Inferior parietal cortex (tissue), 1 donor: ENCODE measurements around the gene MED8.
A peak's percentile ranks its signal among the peaks of the same experiment; 100 is the strongest.

Source experiments
- DNase-seq: peaks from one replicate; pipeline ENCODE4 v3.0.0-alpha.2; 2016; ENCODE audit errors: extremely low spot score

Gene MED8

DNA sequence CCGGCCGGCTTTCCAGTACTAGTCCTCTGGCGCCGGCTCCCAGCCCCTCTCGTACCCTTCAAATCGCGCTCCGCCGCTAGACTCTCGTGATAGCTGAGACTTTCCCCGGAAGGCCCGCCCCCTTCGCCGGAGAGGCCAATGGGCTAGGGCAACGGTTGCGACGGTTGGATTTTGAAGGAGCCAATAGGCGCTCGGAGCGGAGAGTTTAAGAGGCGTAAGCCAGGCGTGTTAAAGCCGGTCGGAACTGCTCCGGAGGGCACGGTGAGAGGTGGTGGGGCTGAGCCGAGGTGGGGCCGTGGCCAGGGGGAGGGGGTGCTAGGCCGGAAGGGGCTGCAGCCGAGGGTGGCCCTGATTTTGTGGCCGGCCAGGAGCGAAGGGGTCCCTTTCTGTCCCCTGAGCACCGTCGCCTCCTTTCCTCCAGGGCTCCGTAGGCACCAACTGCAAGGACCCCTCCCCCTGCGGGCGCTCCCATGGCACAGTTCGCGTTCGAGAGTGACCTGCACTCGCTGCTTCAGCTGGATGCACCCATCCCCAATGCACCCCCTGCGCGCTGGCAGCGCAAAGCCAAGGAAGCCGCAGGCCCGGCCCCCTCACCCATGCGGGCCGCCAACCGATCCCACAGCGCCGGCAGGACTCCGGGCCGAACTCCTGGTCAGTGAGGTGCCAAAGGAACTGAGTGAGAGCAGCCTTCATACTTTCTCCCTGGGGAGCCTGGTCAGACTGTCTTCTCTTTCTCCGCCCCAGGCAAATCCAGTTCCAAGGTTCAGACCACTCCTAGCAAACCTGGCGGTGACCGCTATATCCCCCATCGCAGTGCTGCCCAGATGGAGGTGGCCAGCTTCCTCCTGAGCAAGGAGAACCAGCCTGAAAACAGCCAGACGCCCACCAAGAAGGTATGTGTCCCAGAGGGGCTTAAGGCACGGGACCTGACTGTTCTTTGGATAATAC lies 30.6 kb downstream of the MED8 start, which contains the start of gene CDC20:
Gene CDC20, plus strand, starts transcription at position 236 of the 948 bp plus-strand sequence. Its CDS starts 235 bp downstream, at position 471.
- peak; percentile 98 for DNase-seq

DNA sequence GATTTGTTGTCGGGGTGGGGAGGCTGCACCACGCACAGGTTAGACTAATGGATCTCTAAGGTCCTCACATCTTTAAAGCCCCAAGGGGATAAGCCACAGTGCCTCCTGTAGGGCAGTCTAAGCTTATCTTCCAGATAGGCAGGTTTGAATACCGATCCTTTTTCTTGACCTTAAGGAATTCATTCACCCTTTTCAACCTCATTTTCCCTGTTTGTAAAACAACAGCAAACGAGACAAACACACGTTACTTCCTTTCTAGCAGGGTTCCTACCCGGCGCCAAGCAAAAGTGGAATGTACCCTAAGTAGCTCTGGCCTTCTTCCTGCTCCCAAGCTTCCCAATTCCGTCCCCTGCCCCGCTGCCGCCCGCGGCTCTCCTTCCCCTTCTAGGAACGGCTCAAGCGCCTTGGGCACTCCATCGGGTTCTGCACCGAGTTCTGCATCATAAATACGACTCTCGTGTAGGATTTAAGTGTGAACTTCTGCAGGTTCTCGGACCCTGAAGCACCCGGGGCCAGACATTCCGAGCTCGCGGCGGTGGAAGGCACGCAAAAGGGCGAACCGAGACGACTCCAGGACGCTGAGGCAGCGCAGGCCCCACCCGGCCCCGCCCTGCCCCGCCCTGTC lies 31.4 kb downstream of the MED8 start:
- peak; percentile 57 for DNase-seq

DNA sequence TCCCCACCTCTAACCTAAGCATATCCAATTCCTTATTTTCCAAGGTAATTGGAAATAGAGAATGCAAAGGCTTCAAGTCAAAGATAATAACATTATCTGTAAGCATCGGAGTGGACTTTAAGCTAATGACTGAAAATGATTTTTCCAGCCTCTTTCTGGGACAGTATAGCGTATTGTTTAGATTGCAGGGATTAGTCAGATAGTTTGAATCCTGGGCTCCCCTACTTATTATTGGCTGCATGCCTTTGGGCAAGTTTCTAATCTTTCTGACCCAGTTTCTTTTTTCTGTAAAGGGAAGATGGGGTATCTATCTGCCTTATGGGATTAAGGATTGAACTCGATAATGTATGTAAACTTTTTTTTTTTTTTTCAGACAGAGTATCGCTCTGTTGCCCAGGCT lies 32.3 kb downstream of the MED8 start:
- no peak for DNase-seq

DNA sequence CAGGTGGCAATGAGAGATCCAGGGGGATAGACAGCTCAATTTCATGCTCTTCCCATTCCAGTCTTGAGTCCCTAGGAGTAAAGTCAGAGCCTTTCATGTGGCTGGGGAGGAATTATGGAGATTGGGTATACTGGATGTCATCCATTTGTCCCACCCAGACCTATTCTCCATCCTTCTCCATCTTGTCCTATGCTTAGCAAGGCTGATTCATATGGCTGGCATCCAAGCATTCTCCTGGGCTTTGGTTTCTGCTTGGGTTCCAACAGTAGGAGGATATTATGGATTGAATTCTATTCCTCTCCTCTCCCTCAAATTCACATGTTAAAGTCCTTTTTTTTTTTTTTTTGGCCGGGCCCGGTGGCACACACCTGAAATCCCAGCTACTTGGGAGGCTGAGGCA lies 34.7 kb downstream of the MED8 start:
- DNase-seq, result no peak

DNA sequence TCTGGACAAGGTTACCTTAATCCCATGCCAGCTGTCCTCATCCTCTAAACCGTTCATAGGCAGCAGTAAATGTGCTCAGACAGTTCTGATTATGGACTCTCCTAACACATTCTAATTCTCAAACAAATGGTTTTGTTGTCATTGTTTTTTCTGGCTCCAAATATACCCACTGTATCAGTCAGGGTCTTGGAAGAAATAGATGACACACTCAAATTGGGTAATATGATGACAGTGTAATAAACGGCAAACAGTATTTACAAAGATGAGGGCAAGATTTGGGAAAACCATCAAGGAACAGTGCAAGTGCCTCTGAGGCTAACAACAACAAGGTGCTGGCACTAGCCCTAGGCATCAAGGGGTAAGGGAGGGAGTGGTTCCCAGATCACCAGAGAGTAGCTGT lies 35.1 kb downstream of the MED8 start:
- no peak for DNase-seq

DNA sequence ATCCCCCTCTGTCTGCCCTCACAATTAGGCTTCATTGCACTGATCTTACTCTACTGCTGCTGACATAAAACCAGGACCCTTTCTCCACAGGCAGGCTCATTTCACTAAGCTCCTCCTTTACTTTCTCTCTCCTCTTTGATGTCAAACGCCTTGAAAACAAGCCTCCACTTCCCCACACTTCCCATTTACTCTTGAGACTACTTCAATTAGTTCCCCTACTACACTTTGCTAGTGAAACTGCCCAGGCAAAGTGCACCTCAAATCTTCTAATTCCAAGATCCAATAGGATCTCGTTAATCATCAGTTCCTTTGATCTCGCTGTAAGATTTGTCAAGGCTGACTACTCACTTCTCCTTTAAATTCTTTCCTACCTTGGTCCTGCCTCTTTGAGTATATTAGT lies 36.7 kb downstream of the MED8 start:
- DNase-seq, result no peak

DNA sequence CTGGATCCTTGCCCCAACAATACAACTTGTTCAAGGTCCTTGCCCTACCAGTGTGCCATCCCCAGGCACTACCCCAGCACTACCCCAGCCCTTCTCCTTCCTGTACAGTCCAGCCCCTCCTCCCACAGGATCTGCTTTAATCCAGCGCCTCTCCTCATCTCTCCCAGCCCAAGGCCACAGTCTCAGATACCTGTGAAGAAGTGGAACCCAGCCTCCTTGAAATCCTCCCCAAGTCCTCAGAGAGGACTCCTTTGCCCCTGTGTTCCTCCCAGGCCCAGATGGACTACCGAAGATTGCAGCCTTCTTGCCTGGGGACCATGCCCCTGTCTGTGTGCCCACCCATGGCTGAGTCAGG lies 37.3 kb downstream of the MED8 start:
- DNase-seq, result no peak

DNA sequence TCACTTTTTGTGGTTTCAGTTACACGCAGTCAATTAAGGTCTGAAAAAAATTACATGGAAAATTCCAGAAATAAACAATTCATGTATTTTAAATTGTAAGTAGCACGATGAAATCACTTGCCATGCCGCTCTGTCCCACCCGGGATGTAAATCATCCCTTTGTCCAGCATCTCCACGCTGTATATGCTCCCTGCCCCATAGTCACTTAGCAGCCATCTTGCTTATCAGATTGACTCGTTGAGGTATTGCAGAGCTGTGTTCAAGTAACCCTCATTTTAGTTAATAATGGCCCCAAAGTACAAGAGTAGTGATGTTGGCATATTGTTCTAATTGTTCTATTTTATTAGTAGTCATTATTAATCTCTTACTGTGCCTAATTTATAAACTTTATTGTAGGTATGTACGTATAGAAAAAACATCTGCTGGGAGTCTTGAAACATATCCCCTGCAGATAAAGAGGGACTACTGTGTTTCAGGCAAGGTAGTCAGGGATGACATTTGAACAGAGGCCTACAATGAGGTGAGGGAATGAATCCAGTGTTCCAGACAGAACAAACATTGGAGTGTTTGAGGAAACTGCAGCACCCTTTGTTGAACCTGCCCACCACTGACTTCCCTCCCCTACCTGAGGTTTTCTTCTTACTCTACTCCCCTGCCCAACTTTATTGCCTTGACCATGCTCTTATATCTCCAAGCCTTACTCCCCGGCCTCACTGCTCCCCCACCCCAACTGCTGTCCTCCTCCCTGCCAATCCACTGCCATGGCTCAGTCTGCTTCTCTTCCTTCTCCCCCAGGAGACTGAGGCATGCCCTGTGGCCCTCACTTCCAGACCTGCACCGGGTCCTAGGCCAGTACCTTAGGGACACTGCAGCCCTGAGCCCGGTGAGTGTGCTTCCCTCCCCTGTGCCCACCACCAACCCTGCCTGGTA lies 37.9 kb downstream of the MED8 start:
- no peak for DNase-seq

DNA sequence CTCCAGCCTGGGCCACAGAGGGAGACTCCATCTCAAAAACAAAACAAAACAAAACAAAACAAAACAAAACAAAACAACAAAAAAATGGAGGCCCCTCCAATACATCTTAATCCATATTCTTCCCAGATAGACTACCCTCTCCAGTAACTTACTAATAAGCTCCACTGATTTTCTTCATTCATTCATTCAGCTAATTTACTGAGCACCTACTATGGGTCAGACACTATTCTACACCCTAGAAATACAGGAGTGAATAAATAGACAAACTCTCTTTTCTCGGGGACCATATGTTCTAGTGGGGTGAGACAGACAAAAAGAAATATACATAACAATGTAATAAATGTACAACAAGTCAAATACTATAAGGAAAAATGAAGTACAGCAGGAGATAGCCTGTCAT lies 38.6 kb downstream of the MED8 start:
- DNase-seq, result no peak

DNA sequence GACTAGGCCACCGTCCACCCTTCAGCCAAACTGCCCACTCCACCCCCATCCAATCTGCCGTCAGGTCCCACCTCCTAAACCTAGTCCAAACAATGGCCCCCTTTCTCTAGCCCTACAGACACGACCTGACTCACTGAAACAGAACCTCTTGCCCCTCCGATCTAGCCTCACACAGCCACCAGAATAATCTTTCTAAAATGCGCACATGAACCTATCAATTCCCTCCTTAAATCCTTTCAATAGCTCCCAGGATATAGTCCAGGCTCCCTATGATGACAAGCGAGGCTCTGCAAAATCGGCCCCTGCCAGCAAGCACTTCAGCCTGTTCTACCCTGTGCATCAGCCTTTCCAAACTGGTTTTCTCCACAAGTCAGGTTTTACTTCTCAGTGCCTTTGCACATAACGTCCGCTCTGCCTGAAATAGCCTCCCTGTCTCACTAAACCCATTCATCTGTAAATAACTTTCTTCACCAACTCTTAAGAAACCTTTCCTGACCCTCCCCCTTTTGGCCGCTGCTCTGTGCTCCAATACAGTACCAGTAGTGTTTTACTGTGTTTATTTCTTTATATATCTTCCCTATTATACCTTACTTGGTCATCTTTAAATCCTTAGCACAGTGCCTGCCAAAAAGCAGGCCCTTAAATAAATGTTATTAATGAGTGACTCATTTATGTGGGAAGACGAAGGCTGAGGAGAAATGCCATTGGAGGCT lies 39.9 kb downstream of the MED8 start:
- no peak for DNase-seq

DNA sequence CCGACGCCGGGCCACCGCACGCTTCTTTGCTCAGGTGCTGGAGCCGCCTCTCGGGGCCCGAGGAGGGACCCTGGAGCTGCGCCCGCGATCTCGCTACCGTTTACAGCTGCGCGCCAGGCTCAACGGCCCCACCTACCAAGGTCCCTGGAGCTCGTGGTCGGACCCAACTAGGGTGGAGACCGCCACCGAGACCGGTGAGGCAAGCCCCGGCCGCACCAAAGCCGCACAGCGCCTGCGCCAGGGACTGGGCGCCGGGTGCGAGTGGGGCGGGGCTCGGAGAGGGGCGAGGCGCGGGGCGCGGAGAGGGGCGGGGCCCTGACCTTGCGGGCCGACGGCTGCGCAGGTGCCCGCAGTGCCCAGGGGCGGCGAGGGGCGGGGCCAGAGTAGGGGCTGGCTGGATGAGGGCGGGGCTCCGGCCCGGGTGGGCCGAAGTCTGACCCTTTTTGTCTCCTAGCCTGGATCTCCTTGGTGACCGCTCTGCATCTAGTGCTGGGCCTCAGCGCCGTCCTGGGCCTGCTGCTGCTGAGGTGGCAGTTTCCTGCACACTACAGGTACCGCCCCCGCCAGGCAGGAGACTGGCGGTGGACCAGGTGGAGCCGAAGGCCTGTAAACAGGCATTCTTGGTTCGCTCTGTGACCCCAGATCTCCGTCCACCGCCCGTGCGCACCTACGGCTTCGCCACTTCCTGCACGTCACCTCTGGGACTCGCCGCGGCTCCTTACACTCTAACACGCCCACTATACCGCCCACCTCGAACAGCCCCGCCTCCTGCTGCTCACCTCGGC lies 40.6 kb downstream of the MED8 start:
- no peak for DNase-seq

DNA sequence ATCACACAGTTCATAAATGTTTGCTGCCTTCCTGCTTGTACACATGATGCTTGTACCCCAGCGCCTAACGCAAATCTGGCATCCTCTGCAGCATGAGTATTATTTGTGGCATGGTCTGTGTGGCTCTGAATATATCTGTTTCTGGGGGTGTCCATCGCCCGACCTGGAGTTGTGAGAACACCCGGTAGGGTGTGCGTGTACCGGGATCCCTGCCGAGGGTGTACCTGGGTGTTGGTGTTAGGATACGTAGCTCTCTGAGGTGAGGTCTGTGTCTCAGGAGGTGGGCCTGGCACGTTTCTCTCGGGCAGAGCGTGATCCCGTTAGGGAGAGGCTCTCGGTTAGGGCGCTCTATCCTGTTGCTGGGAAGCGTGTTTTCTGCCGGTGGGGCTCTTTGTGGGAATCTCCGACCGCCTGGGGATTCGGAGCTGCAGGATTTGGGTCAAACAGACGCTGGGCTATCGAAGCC lies 41.2 kb downstream of the MED8 start:
- DNase-seq, result no peak

DNA sequence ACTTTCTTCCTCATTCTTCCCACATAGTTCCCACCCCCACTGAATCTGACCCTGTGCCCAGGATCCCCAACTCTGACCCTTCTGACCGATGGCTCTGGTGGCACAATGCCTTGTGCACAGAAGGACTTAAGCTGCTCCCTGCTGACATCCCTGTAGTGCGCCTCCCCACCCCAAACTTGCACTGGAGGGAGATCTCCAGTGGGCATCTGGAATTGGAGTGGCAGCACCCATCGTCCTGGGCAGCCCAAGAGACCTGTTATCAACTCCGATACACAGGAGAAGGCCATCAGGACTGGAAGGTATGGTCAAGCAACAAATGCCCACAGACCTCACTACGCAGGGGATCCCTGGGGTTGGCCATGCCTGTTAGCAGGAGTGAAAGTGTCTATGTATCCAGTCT lies 43.0 kb downstream of the MED8 start:
- DNase-seq, result no peak

DNA sequence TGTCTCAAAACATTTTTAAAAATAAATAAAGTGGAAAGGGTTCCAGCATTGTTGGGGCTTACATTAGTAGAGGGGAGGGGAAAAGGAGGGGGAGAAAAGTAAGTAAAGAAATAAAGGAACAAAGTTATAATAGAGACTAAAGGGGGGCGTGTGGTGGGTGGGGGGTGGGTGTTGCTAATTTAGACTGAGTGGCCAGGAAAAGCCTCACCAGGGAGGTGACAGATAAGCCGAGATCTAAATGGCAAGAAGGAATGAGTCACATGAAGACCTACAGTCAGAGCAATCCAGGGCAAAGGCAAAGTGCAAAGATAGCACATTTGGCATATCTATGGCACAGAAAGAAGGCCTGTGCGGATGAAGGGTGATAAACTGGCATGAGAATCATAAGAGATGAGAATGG lies 44.5 kb downstream of the MED8 start:
- no peak for DNase-seq

DNA sequence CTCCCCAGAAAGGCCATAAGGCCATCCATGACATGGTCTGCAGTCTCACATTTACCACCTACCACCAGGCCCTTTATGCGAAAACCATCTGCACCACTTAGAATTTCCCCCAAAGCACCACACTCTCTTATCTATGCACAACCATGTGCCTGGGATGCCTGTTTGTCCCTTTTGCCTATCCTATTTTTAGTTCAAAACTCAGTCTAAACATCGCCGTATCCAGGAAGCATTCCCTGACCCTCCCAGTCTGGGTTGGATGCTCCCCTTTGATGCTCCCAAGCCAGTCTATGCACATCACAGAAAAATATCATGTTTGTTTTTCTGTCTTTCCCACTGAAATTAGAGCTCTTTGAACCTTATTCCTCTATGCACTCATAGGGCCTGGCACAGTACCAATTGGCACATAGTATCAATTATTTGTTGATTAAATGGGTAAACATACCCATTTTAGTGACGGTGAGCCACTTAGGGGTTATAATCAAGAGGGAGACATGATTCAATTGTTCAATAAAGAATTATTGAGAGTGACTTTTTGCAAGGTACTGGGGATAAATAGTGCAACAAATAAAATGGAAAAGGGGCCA lies 45.2 kb downstream of the MED8 start:
- no peak for DNase-seq

DNA sequence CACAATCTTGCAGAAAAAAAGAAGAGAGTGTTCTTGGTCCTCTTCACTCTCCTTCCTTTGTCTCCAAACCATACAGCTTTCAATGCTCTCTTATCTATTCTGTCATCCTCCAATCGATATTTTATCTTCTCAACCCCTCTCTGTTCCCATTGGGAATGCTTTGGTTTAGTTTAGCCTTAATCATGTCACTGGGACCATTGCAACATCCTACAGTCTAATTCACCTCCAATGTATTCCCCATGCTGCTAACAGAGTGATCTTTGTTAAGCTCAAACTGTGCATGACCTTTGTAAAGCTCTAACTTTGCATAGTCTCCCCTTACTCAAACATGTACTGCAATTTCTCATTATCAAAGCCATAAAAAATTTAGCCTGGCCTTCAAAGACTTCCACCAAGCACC lies 49.0 kb downstream of the MED8 start:
- no peak for DNase-seq

DNA sequence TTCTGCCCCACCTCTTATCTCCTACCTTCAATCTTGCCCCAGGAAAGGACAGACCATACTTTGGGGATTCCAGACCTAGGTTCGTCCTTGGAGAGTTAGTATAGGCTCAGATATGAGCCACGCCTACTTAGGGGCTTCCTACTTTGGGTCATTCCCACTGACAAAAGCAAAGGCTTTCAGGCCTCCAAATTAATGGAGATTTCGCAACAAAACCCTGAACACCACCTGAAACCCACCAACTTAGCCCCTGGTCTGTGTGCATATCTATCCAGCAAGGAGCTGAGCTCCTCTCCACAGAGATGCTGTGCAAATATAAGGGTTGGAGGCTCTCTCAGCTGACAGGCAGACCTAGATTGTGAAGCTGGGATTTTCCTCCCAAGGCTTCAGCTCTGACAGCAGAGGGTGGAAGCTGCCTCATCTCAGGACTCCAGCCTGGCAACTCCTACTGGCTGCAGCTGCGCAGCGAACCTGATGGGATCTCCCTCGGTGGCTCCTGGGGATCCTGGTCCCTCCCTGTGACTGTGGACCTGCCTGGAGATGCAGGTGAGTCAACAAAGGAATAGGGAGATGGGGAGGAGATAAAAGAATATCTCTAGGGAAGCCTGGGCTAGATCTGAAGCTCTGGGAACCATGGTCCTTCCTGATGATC lies 49.9 kb downstream of the MED8 start:
- no peak for DNase-seq

DNA sequence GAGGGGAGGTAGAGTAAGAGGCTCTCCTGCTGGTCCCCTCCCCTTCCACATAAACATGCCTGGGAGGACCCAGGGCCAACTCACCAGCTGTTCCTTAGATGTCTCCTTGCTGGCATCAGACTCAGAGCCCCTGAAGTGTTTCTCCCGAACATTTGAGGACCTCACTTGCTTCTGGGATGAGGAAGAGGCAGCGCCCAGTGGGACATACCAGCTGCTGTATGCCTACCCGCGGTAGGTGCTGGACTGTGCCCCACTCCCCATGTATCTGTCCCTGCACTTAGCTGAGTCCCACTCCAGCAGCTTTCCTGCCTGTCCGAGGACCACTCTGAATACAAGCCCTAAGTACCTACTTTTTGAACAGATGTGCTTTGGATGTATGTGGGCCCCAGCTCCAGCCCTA lies 51.6 kb downstream of the MED8 start:
- DNase-seq, result no peak

DNA sequence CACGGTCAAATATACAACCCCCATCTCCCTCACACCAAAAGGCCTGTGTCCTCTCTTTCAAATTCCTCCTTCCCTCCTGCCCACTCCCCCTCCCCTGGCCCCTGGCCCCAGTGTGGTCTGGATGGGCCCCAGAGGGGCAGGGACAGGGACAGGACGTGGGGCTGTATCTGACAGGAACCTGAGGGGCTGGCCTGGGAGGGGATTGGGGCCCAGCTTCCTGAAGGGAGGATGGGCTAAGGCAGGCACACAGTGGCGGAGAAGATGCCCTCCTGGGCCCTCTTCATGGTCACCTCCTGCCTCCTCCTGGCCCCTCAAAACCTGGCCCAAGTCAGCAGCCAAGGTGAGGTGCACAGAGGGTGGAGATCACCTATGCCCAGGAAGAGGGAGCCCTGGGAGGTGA lies 52.0 kb downstream of the MED8 start, which contains the start of gene MPL:
Gene MPL, plus strand, starts transcription at position 231 of the 400 bp plus-strand sequence. Its CDS starts 31 bp downstream, at position 262.
- DNase-seq, result no peak
